Breast epithelium (tissue), 4 donors: ENCODE data around the gene INHBB. TPM values are rescaled to one million over a fixed set of nuclear protein-coding genes. Genes with fewer than 3 reads are reported as not detected.

Experiments
- DNase-seq, 2 donors: peaks; one replicate each; pipeline ENCODE4 v3.0.0-alpha.2; 2019; ENCODE audit warnings: low spot score in 2 of 2
- H3K27ac ChIP-seq, 2 donors: fragments of 200-600 bp; sonication (generic) in 1 of 2; one replicate each; pipeline ENCODE4 v1.5.1; 2016 to 2019; ENCODE audit warnings: mild to moderate bottlenecking in 1 of 2
- H3K27me3 ChIP-seq, 2 donors: fragments of 200-600 bp; sonication (generic) in 1 of 2; one replicate each; pipeline versions ENCODE4 v1.5.1 to v1.6.0; 2017 to 2019; ENCODE audit warnings: control low read depth in 1 of 2, mild to moderate bottlenecking in 1 of 2
- H3K36me3 ChIP-seq: fragments of 200-600 bp; one replicate; pipeline ENCODE4 v1.5.1; 2019
- H3K4me1 ChIP-seq, 2 donors: fragments of 200-600 bp; sonication (generic); one replicate each; pipeline ENCODE4 v1.5.1; 2016 to 2019; ENCODE audit warnings: control low read depth in 1 of 2
- H3K4me3 ChIP-seq, 3 donors: fragments of 200-600 bp; sonication (generic); 1 replicate in 2 of 3; 2 replicates in 1 of 3; pipeline ENCODE4 v1.5.1; 2016 to 2019; ENCODE audit warnings: mild to moderate bottlenecking in 3 of 3, moderate library complexity in 2 of 3
- H3K9me3 ChIP-seq, 2 donors: fragments of 200-600 bp; sonication (generic) in 1 of 2; one replicate each; pipeline ENCODE4 v1.5.1; 2016 to 2019; ENCODE audit warnings: control low read depth in 1 of 2
- CTCF ChIP-seq, 3 donors: fragments of 450-650 bp; IDR thresholded peaks; one replicate each; pipeline ENCODE4 v1.5.1; 2016 to 2017; ENCODE audit warnings: antibody characterized with exemption in 3 of 3, mild to moderate bottlenecking in 3 of 3, moderate library complexity in 3 of 3
- POLR2A ChIP-seq: fragments of 450-650 bp; IDR thresholded peaks from one replicate; pipeline ENCODE4 v1.6.1; 2016; ENCODE audit warnings: antibody characterized with exemption, mild to moderate bottlenecking, moderate library complexity
- POLR2AphosphoS5 ChIP-seq, 3 donors: sonication (generic); formaldehyde crosslinking; IDR thresholded peaks; one replicate each; pipeline ENCODE4 v1.6.1; 2017; ENCODE audit warnings: antibody characterized with exemption in 3 of 3
- intact Hi-C: fragments of 100-400 bp; cut with DNase I; formaldehyde crosslinking; loops from one replicate; pipeline ENCODE4 v1.15.1; 2023; ENCODE audit warnings: low total_unique reads
- total RNA-seq, 3 donors: library from RNA; depleted of rRNA; stranded (reverse); fragments of >200 nt; gene quantifications; one replicate each; pipeline ENCODE4 v1.1.0, GENCODE V29; 2016

INHBB gene
- total RNA-seq, 3 donors from 2014 or later: 35.0 to 60.6 (median 42.3) TPM

GRCh38 chr2:120352696-120353590 lies 7.0 kb downstream of the INHBB start:
- TF ChIP-seq CTCF (IDR thresholded peaks at IDR 0.05) (no peak), POLR2AphosphoS5 (IDR thresholded peaks at IDR 0.05) (no peak), POLR2A (no peak)
- no peaks in the 10 kb centered on the region for H3K4me1 ChIP-seq
- peak overlapping the region in 1 of 2 donors; percentile 12 for H3K27ac ChIP-seq
- no peaks in the 10 kb centered on the region for H3K36me3 ChIP-seq
- no peaks in the 10 kb centered on the region for H3K9me3 ChIP-seq
- H3K4me3 ChIP-seq: no peak overlapping the region
- intact Hi-C loops: no loop called here
- H3K27me3 ChIP-seq: no peaks in the 10 kb centered on the region
- no peak for DNase-seq

DNA sequence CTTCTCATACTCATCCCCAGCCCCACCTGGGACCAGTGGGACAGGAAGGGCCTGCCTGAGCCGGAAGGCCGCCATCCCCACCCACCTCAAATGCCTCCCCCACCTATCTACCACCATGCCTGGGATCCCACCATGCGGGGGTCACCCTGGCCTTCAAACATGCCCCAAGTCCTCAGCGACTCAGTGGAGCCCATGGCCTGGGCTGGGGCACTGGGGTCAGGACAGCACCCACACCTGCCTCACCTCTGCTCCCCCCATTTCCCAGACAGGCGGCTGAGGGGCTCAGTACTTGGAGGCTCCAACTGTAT lies 7.6 kb downstream of the INHBB start:
- H3K27ac ChIP-seq: no peak overlapping the region
- intact Hi-C loops: no loop called here
- no peak overlapping the region for H3K4me3 ChIP-seq
- no peak for TF ChIP-seq CTCF (IDR thresholded peaks at IDR 0.05)
- no peak for TF ChIP-seq POLR2A
- TF ChIP-seq POLR2AphosphoS5 (IDR thresholded peaks at IDR 0.05): no peak
- no peaks in the 10 kb centered on the region for H3K27me3 ChIP-seq
- no peaks in the 10 kb centered on the region for H3K4me1 ChIP-seq
- DNase-seq: no peak
- H3K9me3 ChIP-seq: no peaks in the 10 kb centered on the region
- H3K36me3 ChIP-seq: no peaks in the 10 kb centered on the region

DNA sequence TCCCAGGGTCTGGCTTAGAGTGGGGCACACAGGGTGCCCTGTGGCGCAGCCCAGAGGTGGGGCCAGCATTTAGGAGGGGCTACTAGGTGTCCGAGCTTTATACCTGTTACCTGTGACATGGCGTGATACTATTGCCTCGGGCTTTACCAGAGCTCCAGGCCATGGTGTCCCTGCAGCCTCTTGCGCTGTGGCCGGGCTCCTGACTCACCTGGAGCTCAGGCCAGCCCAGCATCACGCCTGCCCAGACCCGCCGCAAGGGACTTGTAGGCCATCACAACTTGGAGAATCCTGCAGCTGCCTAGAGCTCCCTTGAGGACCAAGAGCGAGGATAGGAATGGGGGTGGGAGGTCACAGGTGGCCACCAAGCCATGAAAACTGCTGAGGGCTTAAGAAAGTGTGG lies 8.0 kb downstream of the INHBB start:
- DNase-seq: no peak
- no peak overlapping the region for H3K4me3 ChIP-seq
- intact Hi-C loops: no loop called here
- no peaks in the 10 kb centered on the region for H3K27me3 ChIP-seq
- no peaks in the 10 kb centered on the region for H3K4me1 ChIP-seq
- H3K36me3 ChIP-seq: no peaks in the 10 kb centered on the region
- H3K27ac ChIP-seq: no peak overlapping the region
- no peaks in the 10 kb centered on the region for H3K9me3 ChIP-seq
- no peak for TF ChIP-seq POLR2AphosphoS5 (IDR thresholded peaks at IDR 0.05)
- TF ChIP-seq POLR2A: no peak
- TF ChIP-seq CTCF (IDR thresholded peaks at IDR 0.05): no peak

- Histone ChIP-seq H3K4me3 (no peak overlapping the region), H3K27me3 (no peaks in the 10 kb centered on the region), H3K9me3 (no peaks in the 10 kb centered on the region), H3K27ac (no peak overlapping the region), H3K4me1 (no peaks in the 10 kb centered on the region), H3K36me3 (no peaks in the 10 kb centered on the region)
- intact Hi-C loops: no loop called here
- DNase-seq: no peak
- no peak for TF ChIP-seq CTCF (IDR thresholded peaks at IDR 0.05)
- TF ChIP-seq POLR2A: no peak
- TF ChIP-seq POLR2AphosphoS5 (IDR thresholded peaks at IDR 0.05): no peak
These were observed 8.5 kb downstream of the INHBB start for GRCh38 chr2:120354467-120354866.

DNA sequence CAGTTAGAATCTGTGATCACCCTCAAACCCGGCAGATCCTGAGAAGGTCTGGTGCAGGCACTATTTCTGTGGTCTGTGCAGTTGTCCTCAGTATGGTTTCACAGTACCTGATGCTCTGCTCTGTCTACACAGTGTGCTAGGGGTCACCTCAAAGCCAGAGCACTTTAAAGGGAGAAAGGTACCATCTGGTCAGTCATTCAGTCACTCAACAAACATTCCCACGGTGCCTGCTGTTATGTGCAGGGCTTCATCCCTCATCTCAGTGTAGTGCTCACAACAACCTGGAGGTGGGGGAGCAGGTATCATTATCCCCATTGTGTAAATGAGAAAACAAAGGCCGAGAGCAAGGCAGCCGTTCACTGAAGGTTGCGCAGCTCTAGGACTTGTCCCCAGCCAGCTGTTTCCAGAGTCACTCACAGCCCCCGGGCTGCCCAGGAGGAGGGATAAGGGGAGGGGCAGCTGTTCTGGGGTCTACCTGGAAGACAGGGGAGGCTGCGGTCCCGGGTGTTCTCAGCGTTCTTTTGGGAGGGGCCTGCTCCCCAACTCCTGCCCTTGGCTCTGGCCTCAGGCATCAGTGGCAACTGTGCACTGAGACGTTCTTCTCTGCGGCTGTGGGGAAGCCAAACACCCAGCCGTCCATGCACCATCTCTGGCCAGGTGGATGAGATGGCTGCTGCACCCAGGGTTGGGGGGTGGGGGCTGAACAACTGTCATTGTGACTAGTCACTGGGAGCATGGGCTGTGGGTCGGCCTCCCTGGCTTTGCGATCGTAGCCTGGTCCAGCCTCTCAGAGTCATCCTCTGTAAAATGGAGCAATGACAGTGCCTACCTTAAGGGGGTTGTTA lies 9.2 kb downstream of the INHBB start:
- no peak overlapping the region for H3K27ac ChIP-seq
- TF ChIP-seq POLR2AphosphoS5 (IDR thresholded peaks at IDR 0.05): no peak
- no peak for TF ChIP-seq CTCF (IDR thresholded peaks at IDR 0.05)
- TF ChIP-seq POLR2A: no peak
- no peaks in the 10 kb centered on the region for H3K4me1 ChIP-seq
- no peak for DNase-seq
- intact Hi-C loops: no loop called here
- H3K4me3 ChIP-seq: no peak overlapping the region
- no peaks in the 10 kb centered on the region for H3K36me3 ChIP-seq
- H3K27me3 ChIP-seq: no peaks in the 10 kb centered on the region
- no peaks in the 10 kb centered on the region for H3K9me3 ChIP-seq
